Measurements from ENCODE around the gene HABP4. TPM values are rescaled to one million over a fixed set of nuclear protein-coding genes. Genes with fewer than 3 reads are reported as not detected.

HABP4 gene
- total RNA-seq, 1 donor from 2014 or later: 15.4 TPM

- no peak overlapping the region for H3K27ac Mint-ChIP-seq
- H3K9me3 Mint-ChIP-seq: no peaks in the 10 kb centered on the region
- H3K27me3 Mint-ChIP-seq (ENCODE audit: low read depth): no peaks in the 10 kb centered on the region
- no peak for DNase-seq (ENCODE audit: low spot score in 2 of 2, unreplicated experiment in 2 of 2)
- no peak for TF ChIP-seq CTCF (IDR thresholded peaks at IDR 0.05; ENCODE audit: unreplicated experiment)
- no peaks in the 10 kb centered on the region for H3K4me1 Mint-ChIP-seq
- peaks cover 19% of the 10 kb centered on the region for H3K36me3 Mint-ChIP-seq
- no peak overlapping the region for H3K4me3 Mint-ChIP-seq
These were observed 53.9 kb downstream of the HABP4 start for GRCh38 chr9:96503918-96504317.

GRCh38 chr9:96505316-96505991 is 55.5 kb downstream of the HABP4 start:
- no peak for TF ChIP-seq CTCF (IDR thresholded peaks at IDR 0.05; ENCODE audit: unreplicated experiment)
- Mint-ChIP-seq H3K4me3 (no peak overlapping the region), H3K9me3 (no peaks in the 10 kb centered on the region), H3K27me3 (ENCODE audit: low read depth) (no peaks in the 10 kb centered on the region), H3K4me1 (no peaks in the 10 kb centered on the region), H3K27ac (peak overlapping the region; percentile 31), H3K36me3 (peaks cover 26% of the 10 kb centered on the region)
- no peak for DNase-seq (ENCODE audit: low spot score in 2 of 2, unreplicated experiment in 2 of 2)

GRCh38 chr9:96508227-96508940 is 58.4 kb downstream of the HABP4 start:
- Mint-ChIP-seq H3K27me3 (ENCODE audit: low read depth) (no peaks in the 10 kb centered on the region), H3K9me3 (no peaks in the 10 kb centered on the region), H3K4me3 (no peak overlapping the region), H3K36me3 (peaks cover 27% of the 10 kb centered on the region), H3K27ac (no peak overlapping the region), H3K4me1 (no peaks in the 10 kb centered on the region)
- TF ChIP-seq CTCF (IDR thresholded peaks at IDR 0.05; ENCODE audit: unreplicated experiment): no peak
- DNase-seq (ENCODE audit: low spot score in 2 of 2, unreplicated experiment in 2 of 2): no peak

- H3K9me3 Mint-ChIP-seq: no peaks in the 10 kb centered on the region
- H3K4me1 Mint-ChIP-seq: no peaks in the 10 kb centered on the region
- no peak overlapping the region for H3K27ac Mint-ChIP-seq
- peaks cover 25% of the 10 kb centered on the region for H3K36me3 Mint-ChIP-seq
- no peak overlapping the region for H3K4me3 Mint-ChIP-seq
- no peaks in the 10 kb centered on the region for H3K27me3 Mint-ChIP-seq (ENCODE audit: low read depth)
- DNase-seq (ENCODE audit: low spot score in 2 of 2, unreplicated experiment in 2 of 2): no peak
- TF ChIP-seq CTCF (IDR thresholded peaks at IDR 0.05; ENCODE audit: unreplicated experiment): no peak
These were observed 59.1 kb downstream of the HABP4 start for GRCh38 chr9:96509026-96509425.

- Mint-ChIP-seq H3K9me3 (no peaks in the 10 kb centered on the region), H3K27me3 (ENCODE audit: low read depth) (no peaks in the 10 kb centered on the region), H3K4me1 (no peaks in the 10 kb centered on the region), H3K36me3 (peaks cover 25% of the 10 kb centered on the region), H3K4me3 (no peak overlapping the region), H3K27ac (no peak overlapping the region)
- TF ChIP-seq CTCF (IDR thresholded peaks at IDR 0.05; ENCODE audit: unreplicated experiment): no peak
- no peak for DNase-seq (ENCODE audit: low spot score in 2 of 2, unreplicated experiment in 2 of 2)
These were observed 59.9 kb downstream of the HABP4 start for GRCh38 chr9:96509848-96510247.

Data from mesothelial cell of epicardium (in vitro differentiated cells).